ENCODE measurements around the gene RNF43.

RNF43 gene

DNA sequence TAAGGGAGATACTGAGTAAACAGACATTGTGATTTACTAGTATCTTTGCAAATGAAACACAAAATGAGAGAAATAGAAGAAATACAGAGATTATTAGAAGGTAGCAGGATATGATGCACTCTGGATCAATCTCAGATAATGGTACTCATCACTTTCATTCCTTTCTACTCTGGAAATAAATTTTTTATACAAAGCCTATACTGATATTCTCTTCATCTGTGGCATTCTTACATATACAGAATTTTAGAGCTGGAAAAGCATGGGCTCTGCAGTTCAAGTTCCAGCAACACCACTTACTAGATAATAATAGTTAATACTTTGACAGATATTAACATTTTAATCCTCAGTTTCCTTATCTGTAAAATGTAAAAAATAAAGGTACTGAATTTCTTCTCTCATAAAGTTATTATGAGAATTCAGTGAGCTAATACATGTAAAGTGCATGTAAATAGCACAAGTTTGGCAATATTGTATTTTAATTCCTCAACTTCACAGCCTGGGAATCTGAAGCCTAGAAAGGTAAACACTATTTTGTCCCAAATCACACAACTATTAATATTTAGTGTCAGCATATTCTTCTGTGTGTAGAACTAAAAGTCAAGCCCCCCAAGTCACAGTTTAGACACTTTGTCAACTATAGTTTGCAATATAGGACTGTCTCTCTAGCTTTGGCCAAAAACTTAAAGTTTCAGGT lies 6.5 kb downstream of the RNF43 start:
- no peak overlapping the region for H3K4me3 ChIP-seq (ENCODE audit: low read depth, low read length)
- TF ChIP-seq CTCF (conservative IDR thresholded peaks at IDR 0.05; ENCODE audit: low read depth, low read length): no peak
- DNase-seq (ENCODE audit: low read depth): no peak

GRCh38 chr17:58409432-58409831 lies 7.9 kb downstream of the RNF43 start:
- no peak for TF ChIP-seq CTCF (conservative IDR thresholded peaks at IDR 0.05; ENCODE audit: low read depth, low read length)
- no peak for DNase-seq (ENCODE audit: low read depth)
- no peak overlapping the region for H3K4me3 ChIP-seq (ENCODE audit: low read depth, low read length)

DNA sequence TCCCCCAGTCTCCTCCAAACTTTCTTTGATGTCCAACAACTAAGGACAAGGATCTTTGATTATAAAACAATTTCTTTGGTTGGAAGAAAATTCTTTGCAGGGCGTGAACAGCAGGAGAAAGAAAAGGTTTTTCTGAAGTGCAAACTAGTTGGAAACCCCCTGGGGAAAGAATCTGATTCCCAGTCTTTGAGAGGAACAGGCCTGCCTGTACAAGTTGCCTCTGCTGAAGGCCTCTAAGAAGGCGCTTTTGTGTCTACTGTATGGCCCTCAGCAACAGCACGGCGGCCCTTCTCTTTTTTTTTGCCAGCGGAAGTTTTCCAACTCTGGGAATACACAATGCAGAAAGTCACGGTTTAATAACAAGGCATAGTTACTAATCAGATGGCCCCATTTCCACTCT lies 14.0 kb downstream of the RNF43 start:
- no peak overlapping the region for H3K4me3 ChIP-seq (ENCODE audit: low read depth, low read length)
- no peak for DNase-seq (ENCODE audit: low read depth)
- no peak for TF ChIP-seq CTCF (conservative IDR thresholded peaks at IDR 0.05; ENCODE audit: low read depth, low read length)

DNA sequence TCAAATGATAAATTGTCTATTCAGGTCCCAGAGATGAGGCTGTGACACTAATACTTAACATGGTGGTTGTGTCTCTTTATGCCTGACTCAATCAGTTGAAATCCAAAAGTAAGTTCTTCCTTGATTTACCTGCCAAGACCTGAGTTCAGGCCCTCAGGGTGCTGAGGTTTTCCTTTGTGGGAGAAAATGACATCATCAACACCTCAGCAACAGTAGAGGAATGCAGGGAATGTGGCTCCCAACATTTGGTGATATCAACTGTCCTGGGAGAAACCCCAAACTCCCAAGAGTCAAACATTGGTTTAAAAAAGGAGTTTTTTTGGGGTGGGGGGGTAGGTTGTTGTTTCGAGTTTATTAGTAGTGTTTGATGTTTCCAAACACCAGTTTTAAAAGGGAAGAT lies 14.7 kb downstream of the RNF43 start:
- no peak overlapping the region for H3K4me3 ChIP-seq (ENCODE audit: low read depth, low read length)
- TF ChIP-seq CTCF (conservative IDR thresholded peaks at IDR 0.05; ENCODE audit: low read depth, low read length): no peak
- peak; percentile 34 for DNase-seq (ENCODE audit: low read depth)

GRCh38 chr17:58402047-58402446 lies 15.3 kb downstream of the RNF43 start:
- DNase-seq (ENCODE audit: low read depth): peak; percentile 41
- TF ChIP-seq CTCF (conservative IDR thresholded peaks at IDR 0.05; ENCODE audit: low read depth, low read length): no peak
- H3K4me3 ChIP-seq (ENCODE audit: low read depth, low read length): no peak overlapping the region

- H3K4me3 ChIP-seq (ENCODE audit: low read depth, low read length): no peak overlapping the region
- DNase-seq (ENCODE audit: low read depth): no peak
- TF ChIP-seq CTCF (conservative IDR thresholded peaks at IDR 0.05; ENCODE audit: low read depth, low read length): no peak
Observed at GRCh38 chr17:58401287-58401686, 16.0 kb downstream of the RNF43 start.

- H3K4me3 ChIP-seq (ENCODE audit: low read depth, low read length): no peak overlapping the region
- no peak for TF ChIP-seq CTCF (conservative IDR thresholded peaks at IDR 0.05; ENCODE audit: low read depth, low read length)
- DNase-seq (ENCODE audit: low read depth): no peak
Observed at GRCh38 chr17:58400826-58401225, 16.5 kb downstream of the RNF43 start.
